Measurements from ENCODE around the gene SFRP4.

SFRP4 gene

DNA sequence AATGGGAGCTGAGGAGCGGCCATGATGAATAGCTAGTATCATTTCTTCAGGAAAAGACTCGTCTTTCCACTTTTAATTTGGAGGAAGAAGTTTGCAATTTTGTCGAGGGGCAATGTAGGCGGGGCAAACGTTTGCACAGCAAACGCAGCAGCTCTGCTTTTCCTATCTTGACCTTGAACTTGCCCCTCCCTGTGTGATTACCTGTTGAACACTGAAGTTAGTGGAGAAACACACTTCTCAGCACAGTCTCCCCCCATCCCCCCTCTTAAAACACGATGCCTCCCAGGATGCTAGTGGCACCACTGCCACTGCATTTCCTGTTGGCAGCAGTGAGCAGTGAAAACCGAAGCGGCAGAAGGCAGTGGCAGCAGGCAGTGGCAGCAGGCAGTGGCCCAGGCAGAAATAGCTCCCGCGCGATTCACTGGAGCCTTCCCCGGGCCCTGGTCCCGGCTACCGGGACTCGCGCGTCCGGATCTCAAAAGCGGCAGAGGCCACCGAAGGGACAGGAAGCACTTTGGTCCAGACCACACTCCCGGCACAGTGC is 3.8 kb upstream of the SFRP4 start, which contains the start of gene EPDR1:
Gene EPDR1 (plus strand): TSS at position 336 of the 544 bp plus-strand sequence. CDS start 300 bp downstream, outside the sequence.
- Histone ChIP-seq H3K27me3 (ENCODE audit: control insufficient read depth in 3 of 3, insufficient read depth in 3 of 3, low read depth in 1 of 3, low read length in 3 of 3) (peaks cover 6 to 67% (median 35%) of the 10 kb centered on the region in 3 experiments), H3K4me3 (ENCODE audit: low read length in 2 of 2) (peak within 1 kb of the TSS; percentile 56 to 85), H2BK120ac (ENCODE audit: low read depth, low read length) (no peak within 1 kb of the TSS), H3K79me1 (ENCODE audit: low read depth, low read length) (no peaks in the 10 kb centered on the region), H3K14ac (ENCODE audit: low read length) (peak within 1 kb of the TSS; percentile 74), H3K4me2 (ENCODE audit: insufficient read depth, low read length, poor library complexity, severe bottlenecking) (peak within 1 kb of the TSS; percentile 95), H3K27ac (replicated peaks; ENCODE audit: low read length) (no peak within 1 kb of the TSS), H2AFZ (ENCODE audit: low read length) (peak within 1 kb of the TSS; percentile 97), H3K36me3 (replicated peaks in 1 of 2; ENCODE audit: control insufficient read depth in 2 of 2, insufficient read depth in 2 of 2, low read length in 2 of 2) (no peaks in the 10 kb centered on the region), H3K23ac (ENCODE audit: low read depth, low read length, poor library complexity) (peak within 1 kb of the TSS; percentile 19), H3K4ac (ENCODE audit: low read length) (no peak within 1 kb of the TSS), H3K18ac (ENCODE audit: low read length) (peak within 1 kb of the TSS; percentile 94), H3K9ac (ENCODE audit: low read depth, low read length, poor library complexity) (peak within 1 kb of the TSS; percentile 91), H2BK5ac (ENCODE audit: low read length) (no peak within 1 kb of the TSS), H2BK12ac (ENCODE audit: low read length) (no peak within 1 kb of the TSS), H2BK15ac (ENCODE audit: low read length) (peak within 1 kb of the TSS; percentile 86), H3K9me3 (replicated peaks in 1 of 2; ENCODE audit: control insufficient read depth in 2 of 2, insufficient read depth in 1 of 2, low read depth in 1 of 2, low read length in 2 of 2) (peaks cover 1 to 4% of the 10 kb centered on the region in 2 donors), H3K4me1 (ENCODE audit: control insufficient read depth in 2 of 2, insufficient read depth in 1 of 2, low read depth in 1 of 2, low read length in 2 of 2) (peaks cover 0 to 8% of the 10 kb centered on the region in 2 donors), H2AK5ac (ENCODE audit: low read depth, low read length) (no peak within 1 kb of the TSS), H4K91ac (ENCODE audit: low read depth, low read length, poor library complexity) (no peak within 1 kb of the TSS), H4K8ac (ENCODE audit: low read depth, low read length) (no peak within 1 kb of the TSS)
- DNase-seq (ENCODE audit: low spot score) = no peak
- no CpG with 5 or more reads among the region's 22 CpGs for WGBS, 2 donors (ENCODE audit: extremely low coverage in 2 of 2, insufficient read length in 2 of 2, insufficient replicate concordance in 1 of 2)

DNA sequence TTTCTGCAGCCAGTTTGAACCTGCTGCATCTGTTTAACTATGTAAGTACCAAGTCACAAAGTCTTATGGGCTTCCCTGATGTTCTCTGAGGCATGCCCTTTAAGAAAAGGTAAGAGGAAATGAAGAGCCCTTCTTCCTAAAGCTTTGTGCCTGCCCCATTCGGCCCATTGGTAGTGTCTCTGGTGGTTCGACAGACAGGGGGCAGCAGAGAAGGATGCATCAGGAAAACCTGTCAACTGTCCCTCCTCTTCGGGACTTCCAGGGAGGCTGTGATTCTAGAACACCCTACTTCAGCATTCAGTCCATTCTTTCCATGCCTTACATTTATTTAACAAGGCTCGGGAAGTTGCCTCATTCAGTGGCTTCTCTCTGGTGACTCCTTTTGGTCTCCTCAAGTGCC is 1.9 kb upstream of the SFRP4 start:
- no peak overlapping the region for H3K4me3 ChIP-seq (ENCODE audit: low read length in 2 of 2)
- H3K14ac ChIP-seq (ENCODE audit: low read length) = no peak overlapping the region
- H3K4me2 ChIP-seq (ENCODE audit: insufficient read depth, low read length, poor library complexity, severe bottlenecking) = no peak overlapping the region
- H3K18ac ChIP-seq (ENCODE audit: low read length) = no peak overlapping the region
- H2BK120ac ChIP-seq (ENCODE audit: low read depth, low read length) = no peak overlapping the region
- no peaks in the 10 kb centered on the region for H3K79me1 ChIP-seq (ENCODE audit: low read depth, low read length)
- H3K4ac ChIP-seq (ENCODE audit: low read length) = no peak overlapping the region
- no peak overlapping the region for H3K23ac ChIP-seq (ENCODE audit: low read depth, low read length, poor library complexity)
- H2BK15ac ChIP-seq (ENCODE audit: low read length) = no peak overlapping the region
- peaks cover 0 to 8% of the 10 kb centered on the region in 2 donors for H3K4me1 ChIP-seq (ENCODE audit: control insufficient read depth in 2 of 2, insufficient read depth in 1 of 2, low read depth in 1 of 2, low read length in 2 of 2)
- DNase-seq (ENCODE audit: low spot score) = no peak
- H3K9me3 ChIP-seq (replicated peaks in 1 of 2; ENCODE audit: control insufficient read depth in 2 of 2, insufficient read depth in 1 of 2, low read depth in 1 of 2, low read length in 2 of 2) = peaks cover 0 to 4% of the 10 kb centered on the region in 2 donors
- no peak overlapping the region for H2BK12ac ChIP-seq (ENCODE audit: low read length)
- H3K27me3 ChIP-seq (ENCODE audit: control insufficient read depth in 3 of 3, insufficient read depth in 3 of 3, low read depth in 1 of 3, low read length in 3 of 3) = peaks cover 6 to 85% (median 35%) of the 10 kb centered on the region in 3 experiments
- no peak overlapping the region for H2AFZ ChIP-seq (ENCODE audit: low read length)
- no peaks in the 10 kb centered on the region for H3K36me3 ChIP-seq (replicated peaks in 1 of 2; ENCODE audit: control insufficient read depth in 2 of 2, insufficient read depth in 2 of 2, low read length in 2 of 2)
- H2BK5ac ChIP-seq (ENCODE audit: low read length) = no peak overlapping the region
- H2AK5ac ChIP-seq (ENCODE audit: low read depth, low read length) = no peak overlapping the region
- H3K9ac ChIP-seq (ENCODE audit: low read depth, low read length, poor library complexity) = no peak overlapping the region
- no CpG with 5 or more reads among the region's 4 CpGs for WGBS, 2 donors (ENCODE audit: extremely low coverage in 2 of 2, insufficient read length in 2 of 2, insufficient replicate concordance in 1 of 2)
- H4K91ac ChIP-seq (ENCODE audit: low read depth, low read length, poor library complexity) = no peak overlapping the region
- H4K8ac ChIP-seq (ENCODE audit: low read depth, low read length) = no peak overlapping the region
- no peak overlapping the region for H3K27ac ChIP-seq (replicated peaks; ENCODE audit: low read length)

DNA sequence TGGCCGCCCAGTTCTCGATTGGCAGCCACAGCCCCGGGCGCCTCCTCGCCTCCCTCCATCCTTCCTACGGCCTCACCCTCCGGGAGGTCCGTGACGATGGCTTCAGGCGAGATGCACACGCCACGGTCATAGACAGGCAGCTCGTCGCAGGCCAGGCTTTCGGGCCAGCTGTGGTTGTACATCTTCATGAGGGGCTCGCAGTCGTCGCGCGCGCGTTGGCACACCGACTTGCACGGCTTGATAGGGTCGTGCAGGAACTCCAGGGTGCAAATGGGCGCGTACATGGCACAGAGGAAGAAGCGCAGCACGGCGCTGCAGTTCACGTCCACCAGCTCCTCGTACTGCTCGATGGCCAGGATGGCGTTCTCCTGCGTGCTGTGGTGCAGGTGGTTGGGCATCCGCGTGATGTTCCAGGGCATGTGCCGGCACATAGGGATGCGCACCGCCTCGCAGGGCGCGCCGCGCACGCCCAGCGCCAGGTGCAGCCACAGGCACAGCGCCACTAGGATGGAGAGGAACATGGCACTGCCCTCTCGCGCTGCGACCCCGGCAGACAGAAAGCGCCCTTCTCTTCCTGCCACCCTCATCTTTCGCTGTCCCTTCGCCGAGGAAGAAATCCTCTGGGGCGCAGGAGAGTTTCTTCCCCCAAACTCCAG is 472 bp downstream of the SFRP4 start:
- H3K36me3 ChIP-seq (replicated peaks in 1 of 2; ENCODE audit: control insufficient read depth in 2 of 2, insufficient read depth in 2 of 2, low read length in 2 of 2) = no peaks in the 10 kb centered on the region
- no peak overlapping the region for H4K91ac ChIP-seq (ENCODE audit: low read depth, low read length, poor library complexity)
- H3K14ac ChIP-seq (ENCODE audit: low read length) = peak overlapping the region; percentile 97
- DNase-seq (ENCODE audit: low spot score) = peak; percentile 2
- H3K23ac ChIP-seq (ENCODE audit: low read depth, low read length, poor library complexity) = peak overlapping the region; percentile 89
- H3K27ac ChIP-seq (replicated peaks; ENCODE audit: low read length) = no peak overlapping the region
- no CpG with 5 or more reads among the region's 57 CpGs for WGBS, 2 donors (ENCODE audit: extremely low coverage in 2 of 2, insufficient read length in 2 of 2, insufficient replicate concordance in 1 of 2)
- H2BK5ac ChIP-seq (ENCODE audit: low read length) = peak overlapping the region; percentile 68
- no peak overlapping the region for H2BK12ac ChIP-seq (ENCODE audit: low read length)
- no peaks in the 10 kb centered on the region for H3K79me1 ChIP-seq (ENCODE audit: low read depth, low read length)
- H3K4me1 ChIP-seq (ENCODE audit: control insufficient read depth in 2 of 2, insufficient read depth in 1 of 2, low read depth in 1 of 2, low read length in 2 of 2) = peaks cover 0 to 8% of the 10 kb centered on the region in 2 donors
- peak overlapping the region; percentile 61 for H2BK15ac ChIP-seq (ENCODE audit: low read length)
- H3K4me2 ChIP-seq (ENCODE audit: insufficient read depth, low read length, poor library complexity, severe bottlenecking) = peak overlapping the region; percentile 89
- H3K4me3 ChIP-seq (ENCODE audit: low read length in 2 of 2) = peak overlapping the region; percentile 33 to 79
- H3K18ac ChIP-seq (ENCODE audit: low read length) = peak overlapping the region; percentile 86
- H4K8ac ChIP-seq (ENCODE audit: low read depth, low read length) = no peak overlapping the region
- peaks cover 6 to 92% (median 35%) of the 10 kb centered on the region in 3 experiments for H3K27me3 ChIP-seq (ENCODE audit: control insufficient read depth in 3 of 3, insufficient read depth in 3 of 3, low read depth in 1 of 3, low read length in 3 of 3)
- H2BK120ac ChIP-seq (ENCODE audit: low read depth, low read length) = peak overlapping the region; percentile 58
- H3K9me3 ChIP-seq (replicated peaks in 1 of 2; ENCODE audit: control insufficient read depth in 2 of 2, insufficient read depth in 1 of 2, low read depth in 1 of 2, low read length in 2 of 2) = peaks cover 0 to 4% of the 10 kb centered on the region in 2 donors
- peak overlapping the region; percentile 83 for H3K9ac ChIP-seq (ENCODE audit: low read depth, low read length, poor library complexity)
- H2AK5ac ChIP-seq (ENCODE audit: low read depth, low read length) = peak overlapping the region; percentile 72
- H2AFZ ChIP-seq (ENCODE audit: low read length) = peak overlapping the region; percentile 96
- H3K4ac ChIP-seq (ENCODE audit: low read length) = no peak overlapping the region

DNA sequence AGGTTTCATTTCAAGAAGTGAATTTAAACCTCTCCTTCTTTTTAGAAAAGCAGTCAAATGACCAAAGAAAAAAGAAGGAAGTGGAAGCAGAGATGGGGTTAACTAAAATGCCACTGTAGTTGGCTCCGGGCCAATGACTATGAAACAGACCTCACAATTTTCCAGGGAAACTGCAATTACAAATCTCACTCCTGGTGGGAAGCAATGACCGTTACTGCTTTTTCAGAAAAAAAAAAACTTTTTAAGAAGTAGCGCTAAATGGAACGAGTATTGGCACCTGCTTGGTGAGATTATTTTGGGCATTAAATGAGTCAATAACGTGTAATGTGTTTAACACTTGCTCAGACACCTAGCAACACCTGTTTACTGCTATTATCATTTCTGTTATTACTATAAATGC is 1.2 kb downstream of the SFRP4 start:
- no CpG with 5 or more reads among the region's 5 CpGs for WGBS, 2 donors (ENCODE audit: extremely low coverage in 2 of 2, insufficient read length in 2 of 2, insufficient replicate concordance in 1 of 2)
- no peak overlapping the region for H2AK5ac ChIP-seq (ENCODE audit: low read depth, low read length)
- peaks cover 6 to 91% (median 35%) of the 10 kb centered on the region in 3 experiments for H3K27me3 ChIP-seq (ENCODE audit: control insufficient read depth in 3 of 3, insufficient read depth in 3 of 3, low read depth in 1 of 3, low read length in 3 of 3)

More for the DNA sequence above, 1.2 kb downstream of the SFRP4 start:
- Histone ChIP-seq H3K9ac (ENCODE audit: low read depth, low read length, poor library complexity) (no peak overlapping the region), H4K91ac (ENCODE audit: low read depth, low read length, poor library complexity) (no peak overlapping the region), H3K79me1 (ENCODE audit: low read depth, low read length) (no peaks in the 10 kb centered on the region), H3K4me3 (ENCODE audit: low read length in 2 of 2) (no peak overlapping the region), H3K4me1 (ENCODE audit: control insufficient read depth in 2 of 2, insufficient read depth in 1 of 2, low read depth in 1 of 2, low read length in 2 of 2) (peaks cover 0 to 8% of the 10 kb centered on the region in 2 donors), H3K4ac (ENCODE audit: low read length) (no peak overlapping the region), H3K27ac (replicated peaks; ENCODE audit: low read length) (no peak overlapping the region), H2BK5ac (ENCODE audit: low read length) (no peak overlapping the region), H2BK15ac (ENCODE audit: low read length) (no peak overlapping the region), H3K23ac (ENCODE audit: low read depth, low read length, poor library complexity) (no peak overlapping the region), H3K18ac (ENCODE audit: low read length) (no peak overlapping the region), H3K14ac (ENCODE audit: low read length) (no peak overlapping the region), H2BK120ac (ENCODE audit: low read depth, low read length) (no peak overlapping the region), H2BK12ac (ENCODE audit: low read length) (no peak overlapping the region), H3K4me2 (ENCODE audit: insufficient read depth, low read length, poor library complexity, severe bottlenecking) (no peak overlapping the region), H3K36me3 (replicated peaks in 1 of 2; ENCODE audit: control insufficient read depth in 2 of 2, insufficient read depth in 2 of 2, low read length in 2 of 2) (no peaks in the 10 kb centered on the region), H3K9me3 (replicated peaks in 1 of 2; ENCODE audit: control insufficient read depth in 2 of 2, insufficient read depth in 1 of 2, low read depth in 1 of 2, low read length in 2 of 2) (peaks cover 0 to 4% of the 10 kb centered on the region in 2 donors), H2AFZ (ENCODE audit: low read length) (no peak overlapping the region), H4K8ac (ENCODE audit: low read depth, low read length) (no peak overlapping the region)
- DNase-seq (ENCODE audit: low spot score) = no peak
